H1 (cell line): ENCODE data around the gene FNDC10. TPM values are rescaled to one million over a fixed set of nuclear protein-coding genes. Genes with fewer than 3 reads are reported as not detected.

ENCODE experiments used
- CTCF ChIA-PET: fragments of 300-600 bp; sonication (Branson Sonifier 250); formaldehyde crosslinking; loops from one replicate; lab custom pipeline; 2021; ENCODE audit not compliant: partially characterized antibody; lab: Charles Lee
- POLR2A ChIA-PET: fragments of 300-600 bp; sonication (Branson Sonifier 250); formaldehyde crosslinking; loops from one replicate; lab custom pipeline; 2021; ENCODE audit warnings: inconsistent platforms; ENCODE audit not compliant: partially characterized antibody; lab: Charles Lee
- DNase-seq, 2 experiments: peaks; one replicate each; pipeline versions ENCODE4 v3.0.0 to v3.0.0-alpha.2; 2010 to 2022; ENCODE audit warnings: low spot score in 2 of 2, low read depth in 1 of 2, mixed read lengths in 1 of 2
- FAIRE-seq: peaks from 2 replicates; lab custom pipeline; 2011; peaks lifted over from hg19 to GRCh38; lab: Jason Lieb, UNC
- H2AFZ ChIP-seq: 2 replicates; pipeline ENCODE4 v1.8.1; 2012; ENCODE audit warnings: low read length, inconsistent platforms
- H2AK5ac ChIP-seq: 2 replicates; pipeline ENCODE4 v1.6.1; 2013; ENCODE audit warnings: low read depth, low read length
- H2BK120ac ChIP-seq: replicated peaks from 2 replicates; pipeline ENCODE3; 2013; ENCODE audit warnings: low read depth, low read length, inconsistent platforms
- H2BK12ac ChIP-seq: 2 replicates; pipeline ENCODE4 v1.6.1; 2013; ENCODE audit warnings: low read depth, low read length
- H2BK15ac ChIP-seq: 2 replicates; pipeline ENCODE4 v1.6.1; 2013; ENCODE audit warnings: low read length
- H2BK20ac ChIP-seq: 2 replicates; pipeline ENCODE4 v1.6.1; 2013; ENCODE audit warnings: low read length
- H2BK5ac ChIP-seq: 2 replicates; pipeline ENCODE4 v1.6.1; 2013; ENCODE audit warnings: low read depth, low read length
- H3K14ac ChIP-seq: 2 replicates; pipeline ENCODE4 v1.6.1; 2013; ENCODE audit warnings: inconsistent platforms; ENCODE audit not compliant: insufficient read length
- H3K18ac ChIP-seq: 2 replicates; pipeline ENCODE4 v1.6.1; 2013; ENCODE audit warnings: low read length; ENCODE audit errors: extremely low read depth
- H3K23ac ChIP-seq: 2 replicates; pipeline ENCODE4 v1.6.1; 2013; ENCODE audit warnings: inconsistent platforms; ENCODE audit not compliant: insufficient read length
- H3K23me2 ChIP-seq: 2 replicates; pipeline ENCODE4 v1.6.1; 2013; ENCODE audit warnings: low read depth, low read length
- H3K27ac ChIP-seq: 2 replicates; pipeline ENCODE4 v1.6.1; 2011; ENCODE audit warnings: low read depth, low read length, inconsistent platforms
- H3K27me3 ChIP-seq, 4 experiments: replicated peaks in 1 of 4; 1 replicate in 1 of 4; 2 replicates in 3 of 4; pipeline versions ENCODE4 v1.6.1 to v1.8.1; 2011 to 2013; ENCODE audit warnings: low read length in 3 of 4, mild to moderate bottlenecking in 3 of 4, inconsistent platforms in 2 of 4, mixed read lengths in 2 of 4, moderate library complexity in 1 of 4; ENCODE audit not compliant: control insufficient read depth in 3 of 4, insufficient read depth in 3 of 4; ENCODE audit errors: extremely low read depth in 1 of 4
- H3K36me3 ChIP-seq, 4 experiments: 2 replicates each; pipeline versions ENCODE4 v1.6.1 to v1.8.1; 2011 to 2013; ENCODE audit warnings: mild to moderate bottlenecking in 4 of 4, low read length in 3 of 4, moderate library complexity in 2 of 4, control low read depth in 1 of 4, inconsistent platforms in 1 of 4; ENCODE audit not compliant: insufficient read depth in 4 of 4, control insufficient read depth in 2 of 4
- H3K4ac ChIP-seq: replicated peaks from 2 replicates; pipeline ENCODE3; 2013; ENCODE audit warnings: low read length, low read depth, mixed read lengths, inconsistent platforms; ENCODE audit not compliant: insufficient read length
- H3K4me1 ChIP-seq, 4 experiments: replicated peaks in 1 of 4; 1 replicate in 1 of 4; 2 replicates in 3 of 4; pipeline versions ENCODE4 v1.6.1 to v1.8.1; 2011 to 2013; ENCODE audit warnings: low read length in 3 of 4, inconsistent platforms in 2 of 4, mixed read lengths in 1 of 4; ENCODE audit not compliant: insufficient read depth in 4 of 4, control insufficient read depth in 3 of 4
- H3K4me2 ChIP-seq, 2 experiments: 2 replicates each; pipeline versions ENCODE4 v1.6.1 to v1.8.1; 2011 to 2013; ENCODE audit warnings: low read depth in 2 of 2, low read length in 2 of 2, control low read depth in 1 of 2, inconsistent platforms in 1 of 2, mild to moderate bottlenecking in 1 of 2; ENCODE audit not compliant: insufficient read depth in 1 of 2
- H3K4me3 ChIP-seq, 4 experiments: fragments of 200-600, 300-600 bp in 1 of 4; sonication (generic), shearing (Covaris generic), sonication (Bioruptor Twin) in 1 of 4; 2 replicates each; pipeline versions ENCODE4 v1.5.1 to v1.8.1; 2011 to 2016; ENCODE audit warnings: low read length in 4 of 4, low read depth in 3 of 4, control low read depth in 2 of 4, inconsistent platforms in 2 of 4, mild to moderate bottlenecking in 2 of 4, mixed read lengths in 1 of 4, moderate library complexity in 1 of 4; ENCODE audit not compliant: insufficient read depth in 2 of 4; ENCODE audit errors: extremely low read depth in 1 of 4
- H3K56ac ChIP-seq: replicated peaks from 2 replicates; pipeline ENCODE3; 2013; ENCODE audit warnings: low read depth, mild to moderate bottlenecking, mixed read lengths, low read length, inconsistent platforms; ENCODE audit not compliant: insufficient read length
- H3K79me1 ChIP-seq: 2 replicates; pipeline ENCODE4 v1.6.1; 2013; ENCODE audit warnings: low read depth, low read length, control low read depth
- H3K79me2 ChIP-seq, 2 experiments: 2 replicates each; pipeline versions ENCODE4 v1.6.1 to v1.8.1; 2012 to 2013; ENCODE audit warnings: low read length in 2 of 2, mild to moderate bottlenecking in 2 of 2, inconsistent platforms in 1 of 2; ENCODE audit not compliant: insufficient read depth in 2 of 2, control insufficient read depth in 1 of 2
- H3K9ac ChIP-seq, 4 experiments: replicated peaks in 1 of 4; 1 replicate in 1 of 4; 2 replicates in 3 of 4; pipeline versions ENCODE4 v1.6.1 to v1.8.1; 2011 to 2013; ENCODE audit warnings: low read depth in 3 of 4, low read length in 3 of 4, control low read depth in 2 of 4, mild to moderate bottlenecking in 2 of 4, moderate library complexity in 2 of 4, inconsistent platforms in 1 of 4; ENCODE audit errors: extremely low read depth in 1 of 4
- H3K9me3 ChIP-seq, 2 experiments: 2 replicates each; pipeline versions ENCODE4 v1.6.1 to v1.8.1; 2012 to 2013; ENCODE audit warnings: mild to moderate bottlenecking in 2 of 2, moderate library complexity in 2 of 2, control low read depth in 1 of 2, inconsistent platforms in 1 of 2, low read depth in 1 of 2, low read length in 1 of 2, mixed read lengths in 1 of 2; ENCODE audit not compliant: insufficient read depth in 2 of 2
- H4K20me1 ChIP-seq, 2 experiments: replicated peaks in 1 of 2; 2 replicates each; pipeline versions ENCODE3 to v1.8.1; 2011 to 2013; ENCODE audit warnings: inconsistent platforms in 2 of 2, low read length in 2 of 2, mild to moderate bottlenecking in 1 of 2; ENCODE audit not compliant: insufficient read depth in 2 of 2, control insufficient read depth in 1 of 2
- H4K5ac ChIP-seq: 2 replicates; pipeline ENCODE4 v1.6.1; 2013; ENCODE audit warnings: low read length, low read depth, mixed read lengths, inconsistent platforms; ENCODE audit not compliant: insufficient read length
- H4K8ac ChIP-seq: 2 replicates; pipeline ENCODE4 v1.8.0; 2013; ENCODE audit warnings: mild to moderate bottlenecking, moderate library complexity, low read length, inconsistent platforms; ENCODE audit not compliant: insufficient read depth; ENCODE audit errors: extremely low read depth
- H4K91ac ChIP-seq: replicated peaks from 2 replicates; pipeline ENCODE3; 2013; ENCODE audit warnings: low read length, mixed read lengths, inconsistent platforms; ENCODE audit not compliant: insufficient read length
- EZH2 ChIP-seq: fragments of 200-600 bp; sonication (generic); IDR thresholded peaks from 2 replicates; pipeline ENCODE4 v1.7.1; 2012; ENCODE audit warnings: low read depth, mild to moderate bottlenecking, moderate library complexity, low read length, inconsistent platforms; ENCODE audit not compliant: severe bottlenecking
- FOSL1 ChIP-seq: IDR thresholded peaks from 2 replicates; pipeline ENCODE4 v1.6.1; 2011; ENCODE audit warnings: mild to moderate bottlenecking, low read depth, low read length, moderate library complexity; ENCODE audit not compliant: insufficient read depth
- GTF2F1 ChIP-seq: IDR thresholded peaks from 2 replicates; pipeline ENCODE4 v1.6.1; 2012; ENCODE audit warnings: low read depth, low read length, improper control_type of control experiment, borderline replicate concordance
- MAFK ChIP-seq: IDR thresholded peaks from 2 replicates; pipeline ENCODE4 v1.6.1; 2012; ENCODE audit warnings: low read depth, mild to moderate bottlenecking, improper control_type of control experiment, low read length
- WGBS, 2 experiments: shearing (Covaris generic) in 1 of 2; methylation state at CpG; one replicate each; pipeline versions ENCODE4 v1.1.6 to v1.1.7; 2013 to 2015; ENCODE audit warnings: low lambda C conversion rate in 2 of 2, mixed read lengths in 2 of 2, inconsistent platforms in 1 of 2, low coverage in 1 of 2, missing lambda C conversion rate in 1 of 2; ENCODE audit not compliant: insufficient replicate concordance in 2 of 2, insufficient coverage in 1 of 2, insufficient read length in 1 of 2; ENCODE audit errors: extremely low coverage in 1 of 2, missing lambda C conversion rate in 1 of 2; 5-methylcytosine and 5-hydroxymethylcytosine counted together
- polyA plus RNA-seq, 7 experiments: library from polyadenylated mRNA; depleted of rRNA in 3 of 7; stranded (reverse) in 5 of 7; unstranded in 2 of 7; fragments of >200 nt in 5 of 7; fragments of 200-250 nt in 2 of 7; gene quantifications; 1 replicate in 5 of 7; 2 replicates in 1 of 7; 4 replicates in 1 of 7; pipeline versions ENCODE4 v1.2.1 to v1.2.3, GENCODE V29; 2011 to 2013; ENCODE audit warnings: missing spikeins in 2 of 7, mixed read lengths in 2 of 7
- total RNA-seq: library from RNA; stranded (reverse); fragmentation: NEBNext Ultra II Directional; extraction: Animal tissue kit (Norgen Biotek cat#: 25700); gene quantifications from 2 replicates; pipeline ENCODE4 v1.2.1, GENCODE V29; 2021

FNDC10 gene
- total and polyA plus RNA-seq, 2 of the 8 experiments (the other 6 are each of a cell fraction or from before 2014, with no cell fraction given): 19.0 to 21.8 TPM

DNA sequence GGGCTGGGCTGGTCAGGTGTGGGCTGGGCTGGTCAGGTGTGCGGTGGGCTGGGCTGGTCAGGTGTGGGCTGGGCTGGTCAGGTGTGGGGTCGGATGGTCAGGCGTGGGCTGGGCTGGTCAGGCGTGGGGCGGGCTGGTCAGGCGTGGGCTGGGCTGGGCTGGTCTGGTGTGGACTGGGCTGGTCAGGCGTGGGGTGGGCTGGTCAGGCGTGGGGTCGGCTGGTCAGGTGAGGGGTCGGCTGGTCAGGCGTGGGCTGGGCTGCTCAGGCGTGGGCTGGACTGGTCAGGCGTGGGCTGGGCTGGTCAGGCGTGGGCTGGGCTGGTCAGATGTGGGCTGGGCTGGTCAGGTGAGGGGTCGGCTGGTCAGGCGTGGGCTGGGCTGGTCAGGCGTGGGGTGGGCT, 5.8 kb upstream of the FNDC10 start:
- no peak overlapping the region for H2BK5ac ChIP-seq
- ChIA-PET CTCF (interaction anchor here (1.1 to 1.4 kb wide), 2 partner anchors 13 to 15 kb away, joined by 3 read pairs; no protein-coding TSS in a partner anchor), POLR2A (interaction anchor here (1.2 kb wide), 1 partner anchor 32 kb away, joined by 4 read pairs; no protein-coding TSS in a partner anchor)
- WGBS, 2 experiments: 88% methylated on average over 8 of the region's 17 CpGs; no CpG with 5 or more reads in 1 of the 2 experiments
- H4K8ac ChIP-seq: 0 out of 2 replicates have a peak overlapping the region, but pooled peaks have one; percentile 68
- no peak overlapping the region for H4K5ac ChIP-seq
- H3K18ac ChIP-seq: no peak overlapping the region
- H3K27ac ChIP-seq: no peak overlapping the region
- no peak overlapping the region for H2AFZ ChIP-seq
- TF ChIP-seq GTF2F1 (no peak), MAFK (no peak), FOSL1 (no peak), EZH2 (no peak)
- H3K14ac ChIP-seq: no peak overlapping the region
- H2BK120ac ChIP-seq: no peak overlapping the region
- no peak overlapping the region for H3K4me3 ChIP-seq
- H3K9ac ChIP-seq: no peak overlapping the region
- FAIRE-seq (no peak), DNase-seq (no peak)
- H2BK20ac ChIP-seq: no peak overlapping the region
- no peak overlapping the region for H2BK12ac ChIP-seq
- peaks cover 0 to 2% (median under 1%) of the 10 kb centered on the region in 4 experiments; a peak in 4 of 7 replicates for H3K4me1 ChIP-seq
- peaks cover 0 to 2% of the 10 kb centered on the region in 2 experiments for H4K20me1 ChIP-seq
- no peak overlapping the region for H3K4ac ChIP-seq
- H3K36me3 ChIP-seq: no peaks in the 10 kb centered on the region
- H3K56ac ChIP-seq: no peak overlapping the region
- H3K23ac ChIP-seq: no peak overlapping the region
- H3K27me3 ChIP-seq: peaks cover 5 to 14% (median 10%) of the 10 kb centered on the region in 4 experiments
- no peaks in the 10 kb centered on the region for H3K79me2 ChIP-seq
- no peak overlapping the region for H4K91ac ChIP-seq
- no peak overlapping the region for H2BK15ac ChIP-seq
- H3K23me2 ChIP-seq: peaks cover 1% of the 10 kb centered on the region; the same call in 1 of the 2 replicates
- no peak overlapping the region for H2AK5ac ChIP-seq
- H3K4me2 ChIP-seq: no peak overlapping the region
- H3K9me3 ChIP-seq: no peaks in the 10 kb centered on the region
- H3K79me1 ChIP-seq: no peaks in the 10 kb centered on the region
